Renal cortex interstitium (tissue), 11 donors: ENCODE measurements around the gene HOXA10. TPM values are rescaled to one million over a fixed set of nuclear protein-coding genes. Genes with fewer than 3 reads are reported as not detected.

Experiments
- DNase-seq, 11 donors: peaks; one replicate each; pipeline ENCODE4 v3.0.0-alpha.2; 2013; ENCODE audit warnings: low read depth in 9 of 11, low spot score in 4 of 11; ENCODE audit errors: extremely low read depth in 1 of 11
- polyA plus RNA-seq, 3 donors: library from polyadenylated mRNA; unstranded; fragments of 120-200 nt; gene quantifications; one replicate each; pipeline ENCODE4 v1.2.1, GENCODE V29; 2013; ENCODE audit not compliant: insufficient read length in 3 of 3

HOXA10 gene
- polyA plus RNA-seq, 3 donors: 140 to 148 (median 145) TPM

- no peak for DNase-seq
Observed at GRCh38 chr7:27198138-27198841, 24.2 kb upstream of the HOXA10 start.

DNA sequence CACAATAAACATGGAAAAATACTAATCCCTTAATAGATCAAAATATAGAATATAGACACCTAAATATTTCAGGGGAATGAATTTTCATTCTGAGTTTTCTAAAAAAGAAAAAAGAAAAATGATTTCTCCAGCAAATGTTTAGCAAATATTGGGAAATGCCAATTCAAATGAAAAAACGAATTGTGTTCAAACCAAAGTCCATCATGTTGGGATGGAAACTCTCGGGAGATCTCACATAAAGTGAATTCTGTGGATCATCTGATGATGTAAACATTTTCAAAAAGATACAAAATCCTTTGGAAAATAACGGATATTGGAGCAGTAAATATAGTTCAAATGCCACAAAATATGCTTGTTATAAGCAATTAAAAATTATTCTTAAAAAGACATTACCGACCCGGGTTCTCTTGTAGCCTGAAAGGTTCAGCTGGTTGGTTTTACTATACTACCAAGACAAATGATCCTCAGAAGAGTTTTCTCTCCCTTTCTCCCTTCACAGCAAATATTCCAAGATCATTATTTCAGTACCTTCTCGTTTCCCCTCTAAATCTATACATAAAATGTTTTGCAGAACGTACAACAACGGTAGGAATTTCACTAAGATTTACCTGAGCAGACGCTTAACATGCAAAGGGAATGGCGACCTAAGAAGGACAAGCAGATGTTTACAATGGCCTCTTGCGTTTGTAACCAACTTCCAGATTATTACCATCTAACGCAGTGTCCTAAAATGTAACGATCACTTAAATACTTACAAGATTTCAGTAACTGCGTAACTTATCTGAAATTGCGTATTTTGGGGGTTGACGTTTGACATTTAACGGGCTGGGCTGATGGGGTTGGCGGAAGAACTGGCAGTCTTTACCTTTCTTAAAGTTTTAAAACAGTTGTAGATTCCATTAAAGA, 23.3 kb upstream of the HOXA10 start:
- DNase-seq: peak in 1 of 11 donors; percentile 57

DNA sequence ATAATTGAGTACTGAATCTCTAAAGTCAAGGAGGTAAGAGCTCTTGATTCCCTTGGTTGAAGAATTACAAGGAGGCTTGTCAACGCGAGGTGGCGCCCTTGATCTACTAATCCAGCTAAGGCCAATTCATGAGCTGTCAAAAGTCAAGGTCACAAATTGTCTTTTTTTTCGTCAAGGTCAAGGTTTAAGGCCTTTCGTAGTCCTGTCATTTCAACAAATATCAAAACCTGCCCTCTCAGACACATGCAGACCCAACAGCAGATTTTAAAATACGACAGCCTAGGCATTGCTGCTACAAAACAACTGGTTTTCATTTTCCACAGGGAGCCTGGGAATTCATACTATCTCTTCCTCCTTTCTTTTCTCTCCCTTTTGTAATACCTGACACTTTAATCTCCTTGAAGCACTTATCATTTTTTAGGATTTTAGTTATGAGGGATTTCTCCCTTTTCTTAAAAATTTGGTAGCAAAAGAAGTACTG, 22.2 kb upstream of the HOXA10 start:
- DNase-seq: peak in 3 of 11 donors; percentile 75 to 84 (median 78)

DNA sequence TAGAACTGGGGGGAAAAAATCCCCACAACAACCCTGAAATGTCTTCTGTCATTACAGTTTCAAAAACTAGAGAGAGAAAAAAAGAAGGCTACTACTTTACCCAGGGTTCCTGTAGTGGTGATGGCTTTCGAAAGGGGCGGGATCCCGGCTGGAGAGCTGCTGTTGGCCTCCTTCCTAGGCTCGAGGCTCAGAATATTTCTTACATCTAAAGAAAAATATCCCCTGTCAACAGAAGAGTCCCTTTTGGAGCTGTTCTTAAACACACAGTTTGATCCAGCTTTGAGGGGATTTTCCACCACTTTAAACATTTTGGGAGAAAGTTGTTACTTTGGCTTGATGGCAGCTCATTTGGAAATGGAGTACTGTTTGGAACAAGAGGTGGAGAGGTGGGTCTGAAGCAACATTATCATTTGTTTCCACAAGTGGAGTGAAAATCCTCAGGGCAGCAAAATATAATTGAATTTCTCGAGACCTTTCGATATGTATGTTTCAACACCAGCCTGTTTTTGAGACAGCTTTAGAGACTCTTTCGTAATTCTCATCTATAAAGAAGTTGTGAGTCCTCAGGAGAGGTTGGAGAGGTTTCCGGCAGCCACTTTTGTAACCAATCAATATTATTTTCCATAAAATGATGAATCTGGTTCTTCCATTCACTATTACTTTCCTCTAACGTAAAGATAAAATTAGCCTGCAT, 20.7 kb upstream of the HOXA10 start:
- peak in 1 of 11 donors; percentile 17 for DNase-seq

GRCh38 chr7:27194002-27194352, 19.9 kb upstream of the HOXA10 start:
- DNase-seq: no peak

DNA sequence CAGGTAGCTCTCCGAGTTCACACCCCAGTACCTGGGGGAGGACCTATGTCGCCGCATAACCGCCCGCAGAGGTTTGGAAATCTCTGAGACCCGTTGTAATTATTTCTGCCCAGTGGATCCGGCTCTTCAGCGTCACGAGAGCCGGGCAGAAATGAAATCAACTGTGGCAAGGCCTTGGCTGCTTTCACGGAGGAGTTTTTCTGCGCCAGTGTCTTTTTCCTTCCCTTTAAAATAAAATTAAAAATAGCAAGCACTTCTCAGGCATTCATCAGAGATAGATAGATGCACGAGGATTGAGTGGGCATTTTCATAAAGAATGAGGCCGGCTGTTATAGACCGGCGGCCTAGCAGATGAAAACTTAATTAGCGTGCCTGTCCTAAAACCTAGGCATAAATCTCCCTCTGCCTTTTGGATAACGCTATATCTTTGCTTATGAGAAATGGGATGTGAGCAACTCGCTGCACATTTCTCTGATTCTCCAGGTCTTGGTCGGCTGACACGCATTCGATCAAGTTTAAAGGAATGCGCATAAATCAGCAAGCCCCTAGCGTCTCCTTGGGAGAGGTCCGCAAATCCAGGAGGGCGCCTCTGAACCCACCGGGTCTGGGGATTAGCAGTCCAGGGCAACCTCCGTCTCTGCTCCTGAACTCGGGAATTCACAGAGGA, 19.3 kb upstream of the HOXA10 start:
- no peak for DNase-seq

- no peak for DNase-seq
Observed at GRCh38 chr7:27192546-27193334, 18.6 kb upstream of the HOXA10 start.

- DNase-seq: no peak
Observed at GRCh38 chr7:27191833-27192545, 17.9 kb upstream of the HOXA10 start.

DNA sequence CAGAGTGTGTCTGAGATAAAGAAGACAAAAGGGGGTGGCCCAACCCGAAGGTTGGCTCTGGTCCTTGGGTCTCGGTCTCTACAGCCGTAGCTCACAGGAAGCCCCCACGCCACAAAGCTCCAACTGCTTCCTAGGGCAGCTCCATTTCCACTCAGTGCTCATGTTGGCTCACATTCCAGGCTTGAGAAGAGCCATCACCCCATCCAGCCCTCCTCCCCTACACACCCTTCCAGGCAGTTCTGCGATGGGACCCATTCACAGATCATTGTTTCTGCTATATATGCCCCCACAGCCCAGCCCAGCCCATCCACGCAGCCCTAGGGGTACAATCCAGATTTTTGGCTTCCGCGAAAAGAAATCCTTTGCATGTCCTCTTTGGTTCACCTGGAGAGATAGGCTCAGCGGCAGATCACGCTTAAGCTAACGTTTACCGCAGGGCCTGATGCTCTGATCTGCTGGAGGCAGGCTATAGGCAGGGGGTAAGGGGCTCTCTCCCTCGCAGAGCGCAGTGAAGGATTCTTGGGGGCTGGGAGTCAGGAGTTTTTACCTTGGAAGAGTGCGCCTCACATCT, 17.1 kb upstream of the HOXA10 start:
- DNase-seq: no peak

- no peak for DNase-seq
Observed at GRCh38 chr7:27189997-27190748, 16.1 kb upstream of the HOXA10 start.

DNA sequence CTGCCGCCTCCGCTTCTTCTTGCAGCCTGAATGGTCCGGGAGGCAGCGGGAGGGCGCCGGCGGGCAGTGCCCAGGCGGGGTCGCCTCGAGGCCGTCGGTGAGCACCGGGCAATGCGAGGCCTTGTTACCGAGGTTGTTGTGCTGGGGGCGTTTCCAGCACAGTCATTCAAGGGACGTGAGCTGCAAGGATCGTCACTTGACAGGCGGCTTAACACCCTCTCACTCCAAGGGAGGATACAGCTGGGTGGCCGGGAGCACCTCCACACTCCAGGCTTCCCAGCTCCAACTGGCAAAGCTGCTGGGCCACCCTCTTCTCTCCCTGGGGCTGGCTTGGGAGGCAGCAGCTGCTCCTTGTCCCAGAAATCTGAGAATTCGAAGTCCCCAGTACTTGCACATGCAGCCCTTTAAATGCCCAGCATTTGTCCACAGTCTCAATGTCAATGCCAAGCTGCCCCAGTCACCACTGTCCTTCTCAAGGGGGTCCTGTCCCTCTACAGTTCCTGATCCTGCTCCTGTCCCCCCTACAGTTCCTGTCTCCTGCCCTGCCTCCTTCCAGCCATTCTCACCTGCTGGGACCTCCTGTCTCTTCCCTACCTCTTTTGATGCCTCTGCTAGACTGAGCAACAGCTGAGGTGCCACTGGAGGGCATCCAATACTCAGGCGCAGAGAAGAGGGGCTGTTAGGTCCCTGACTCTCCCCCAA, 15.3 kb upstream of the HOXA10 start:
- peak in 2 of 11 donors; percentile 81 to 86 for DNase-seq

GRCh38 chr7:27188386-27189294, 14.5 kb upstream of the HOXA10 start:
- DNase-seq: no peak

- no peak for DNase-seq
Observed at GRCh38 chr7:27187475-27188385, 13.6 kb upstream of the HOXA10 start.
